Upper lobe of left lung (tissue), 4 donors: ENCODE results near the gene ACSS2.

Experiments
- EP300 ChIP-seq, 4 donors: sonication (generic); formaldehyde crosslinking; IDR thresholded peaks; one replicate each; pipeline ENCODE4 v1.5.1; 2017; ENCODE audit warnings: antibody characterized with exemption in 4 of 4, control low read depth in 2 of 4
- POLR2A ChIP-seq, 4 donors: fragments of 450-650 bp; IDR thresholded peaks; one replicate each; pipeline ENCODE4 v1.5.1; 2016 to 2017; ENCODE audit warnings: antibody characterized with exemption in 4 of 4, mild to moderate bottlenecking in 2 of 4
- POLR2AphosphoS5 ChIP-seq, 2 donors: sonication (generic); formaldehyde crosslinking; IDR thresholded peaks; one replicate each; pipeline ENCODE4 v1.5.1; 2017; ENCODE audit warnings: antibody characterized with exemption in 2 of 2
- TF ChIP-seq, protein P1 (sequence below), 6 experiments: fragments of 450-650 bp in 4 of 6; fragments of 200-600 bp in 2 of 6; sonication (generic) in 2 of 6; IDR thresholded peaks; one replicate each; pipeline ENCODE4 v1.5.1; 2016 to 2019; ENCODE audit warnings: antibody characterized with exemption in 6 of 6

DNA sequence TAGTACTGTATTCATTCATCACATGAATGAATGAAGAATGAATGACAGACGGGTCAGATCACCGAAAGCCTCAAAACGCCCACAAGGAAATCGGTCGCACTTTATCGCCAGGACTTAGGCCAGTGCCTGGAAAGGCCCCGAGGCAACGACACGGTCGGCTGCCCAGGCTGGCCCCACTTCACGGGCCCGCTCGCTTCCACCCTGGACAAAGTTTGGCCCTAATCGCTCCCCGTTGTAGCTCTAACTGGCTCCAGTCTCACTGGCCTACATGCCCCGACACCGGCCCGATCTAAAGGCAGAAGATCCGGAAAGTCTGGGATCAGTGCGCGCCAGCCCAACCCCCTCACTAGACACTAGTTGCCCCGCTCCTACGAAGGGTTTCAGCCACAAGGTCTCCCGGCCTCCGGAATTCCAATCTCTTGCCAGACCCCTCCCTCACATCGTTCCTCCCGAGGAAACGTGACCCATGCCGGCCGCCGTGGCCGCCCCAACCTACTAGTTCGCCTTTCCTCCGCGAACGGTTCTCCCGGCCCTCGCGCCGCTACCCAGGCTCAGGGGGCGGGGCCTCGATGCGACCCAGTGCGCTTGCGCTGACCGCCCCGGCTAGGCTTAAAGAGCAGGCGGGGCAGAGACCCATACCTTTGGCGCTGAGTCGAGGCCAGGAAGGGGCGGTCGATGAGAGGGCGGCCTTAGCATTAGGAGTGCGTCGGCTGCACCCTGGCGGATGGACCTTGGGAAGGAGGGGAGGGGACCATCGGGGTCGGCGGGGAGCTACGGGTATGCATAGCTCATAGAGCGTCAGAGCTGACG, 79.0 kb downstream of the ACSS2 start, which contains the start of the genes GSS and MYH7B:
- peak; percentile 81 to 97 for TF ChIP-seq POLR2AphosphoS5 (IDR thresholded peaks at IDR 0.05)
- TF ChIP-seq EP300 (IDR thresholded peaks at IDR 0.05), result peak in 1 of 4 donors; percentile 11
- TF ChIP-seq, protein P1, sequence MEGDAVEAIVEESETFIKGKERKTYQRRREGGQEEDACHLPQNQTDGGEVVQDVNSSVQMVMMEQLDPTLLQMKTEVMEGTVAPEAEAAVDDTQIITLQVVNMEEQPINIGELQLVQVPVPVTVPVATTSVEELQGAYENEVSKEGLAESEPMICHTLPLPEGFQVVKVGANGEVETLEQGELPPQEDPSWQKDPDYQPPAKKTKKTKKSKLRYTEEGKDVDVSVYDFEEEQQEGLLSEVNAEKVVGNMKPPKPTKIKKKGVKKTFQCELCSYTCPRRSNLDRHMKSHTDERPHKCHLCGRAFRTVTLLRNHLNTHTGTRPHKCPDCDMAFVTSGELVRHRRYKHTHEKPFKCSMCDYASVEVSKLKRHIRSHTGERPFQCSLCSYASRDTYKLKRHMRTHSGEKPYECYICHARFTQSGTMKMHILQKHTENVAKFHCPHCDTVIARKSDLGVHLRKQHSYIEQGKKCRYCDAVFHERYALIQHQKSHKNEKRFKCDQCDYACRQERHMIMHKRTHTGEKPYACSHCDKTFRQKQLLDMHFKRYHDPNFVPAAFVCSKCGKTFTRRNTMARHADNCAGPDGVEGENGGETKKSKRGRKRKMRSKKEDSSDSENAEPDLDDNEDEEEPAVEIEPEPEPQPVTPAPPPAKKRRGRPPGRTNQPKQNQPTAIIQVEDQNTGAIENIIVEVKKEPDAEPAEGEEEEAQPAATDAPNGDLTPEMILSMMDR (IDR thresholded peaks at IDR 0.05), result peak; percentile 34 to 90 (median 68)
- TF ChIP-seq POLR2A (IDR thresholded peaks at IDR 0.05), result peak in 3 of 4 donors; percentile 60 to 87 (median 87)
